ENCODE data around the gene DQX1. TPM values are rescaled to one million over a fixed set of nuclear protein-coding genes. Genes with fewer than 3 reads are reported as not detected.
A peak's percentile ranks its signal among the peaks of the same experiment; 100 is the strongest.

The DQX1 gene
- total and polyA plus RNA-seq, 2 of the 4 experiments (the other 2 are of a cell fraction): 0.07 TPM; not detected in 1

DNA sequence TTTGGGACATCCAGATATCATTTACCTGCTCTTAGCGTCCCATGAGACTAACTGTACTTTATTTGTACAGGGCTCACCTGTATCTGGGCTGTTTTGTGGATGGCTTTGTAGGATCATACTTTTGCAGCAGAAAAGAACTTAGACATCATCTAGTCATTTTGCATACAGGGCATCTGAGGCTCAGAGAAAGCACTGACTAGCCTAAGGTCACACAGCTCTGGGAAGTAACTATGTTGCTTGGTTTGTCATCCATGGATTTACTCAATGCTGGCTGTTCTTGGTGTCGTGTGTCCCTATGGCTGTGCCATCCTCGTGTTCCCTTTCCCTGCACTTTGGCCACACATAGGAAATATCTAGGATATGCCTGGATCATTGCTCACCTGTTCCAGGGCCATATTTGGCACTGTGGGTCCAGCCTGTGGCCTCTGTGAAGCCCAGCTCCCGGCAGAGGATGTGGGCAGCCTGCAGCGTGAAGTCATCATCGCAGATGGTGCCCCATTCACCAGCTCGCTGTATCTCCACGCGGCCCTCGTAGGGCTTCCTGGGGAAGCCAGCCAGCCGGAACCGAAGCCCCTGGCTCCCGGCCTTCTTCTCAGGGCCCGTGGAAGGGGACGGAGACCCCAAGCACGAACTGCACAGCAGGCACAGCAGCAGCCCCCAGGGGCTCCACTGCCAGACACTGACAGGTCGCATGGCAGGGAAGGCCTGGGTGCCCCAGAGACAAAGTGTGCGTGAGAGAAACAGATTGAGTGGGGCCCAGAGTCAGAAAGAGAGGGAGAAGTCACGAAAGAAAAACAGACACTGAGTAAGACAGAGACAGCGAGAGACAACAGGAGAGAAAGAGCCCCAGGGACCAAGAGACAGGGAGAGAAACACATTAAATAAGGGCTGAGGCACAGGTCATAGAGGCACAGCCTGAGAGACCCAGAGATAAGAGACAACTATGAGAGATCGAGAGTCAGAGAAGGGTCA is 26.2 kb upstream of the DQX1 start:
- peak overlapping the region; percentile 97; the same call in 1 of the 2 replicates for H4K5ac ChIP-seq (ENCODE audit: low read depth, low read length)
- peak overlapping the region; percentile 91 for H3K27ac ChIP-seq (ENCODE audit: insufficient read depth, low read length)
- peak overlapping the region; percentile 98 for H3K14ac ChIP-seq (replicated peaks; ENCODE audit: low read depth, low read length)
- H3K4ac ChIP-seq (ENCODE audit: low read depth, low read length): peak overlapping the region; percentile 98
- no peak for DNase-seq
- no peaks in the 10 kb centered on the region; the same call in 1 of the 2 replicates for H4K20me1 ChIP-seq (ENCODE audit: insufficient read depth, low read length)
- H2BK20ac ChIP-seq (ENCODE audit: low read depth, low read length): peak overlapping the region; percentile 32; the same call in 1 of the 2 replicates
- peak overlapping the region; percentile 77; the same call in 1 of the 2 replicates for H3K18ac ChIP-seq (ENCODE audit: low read depth, low read length)
- H2BK5ac ChIP-seq (ENCODE audit: low read depth, low read length, poor library complexity, severe bottlenecking): peak overlapping the region; percentile 87
- dilution Hi-C loops (cut with HindIII; ENCODE audit: low sequenced_read_pairs, unreplicated experiment): no loop called here
- H2AK9ac ChIP-seq (replicated peaks; ENCODE audit: low read depth, low read length, poor library complexity): peak overlapping the region; percentile 97
- in situ Hi-C loops (cut with MboI; ENCODE audit: low sequenced_read_pairs): no loop called here
- H3K27me3 ChIP-seq (ENCODE audit: control insufficient read depth, insufficient read depth, low read length): no peaks in the 10 kb centered on the region
- no peak for ATAC-seq (ENCODE audit: low read depth)
- peak overlapping the region; percentile 94 for H3K23ac ChIP-seq (ENCODE audit: low read depth, low read length)
- peak overlapping the region; percentile 87 for H3K4me2 ChIP-seq (ENCODE audit: low read depth, low read length)
- peaks cover 24% of the 10 kb centered on the region for H3K4me1 ChIP-seq (ENCODE audit: control insufficient read depth, insufficient read depth, low read length)
- H3K9me3 ChIP-seq (ENCODE audit: control insufficient read depth, insufficient read depth, low read length): no peaks in the 10 kb centered on the region
- H3K36me3 ChIP-seq (ENCODE audit: control insufficient read depth, insufficient read depth, low read length): peaks cover 25% of the 10 kb centered on the region
- H3K79me1 ChIP-seq (ENCODE audit: low read depth in 1 of 2, low read length in 2 of 2): peaks cover 20 to 75% of the 10 kb centered on the region in 2 experiments
- intact Hi-C loops (cut with micrococcal nuclease): no loop called here
- H2AK5ac ChIP-seq (ENCODE audit: low read depth, low read length): peak overlapping the region; percentile 90
- TF ChIP-seq, protein P1, sequence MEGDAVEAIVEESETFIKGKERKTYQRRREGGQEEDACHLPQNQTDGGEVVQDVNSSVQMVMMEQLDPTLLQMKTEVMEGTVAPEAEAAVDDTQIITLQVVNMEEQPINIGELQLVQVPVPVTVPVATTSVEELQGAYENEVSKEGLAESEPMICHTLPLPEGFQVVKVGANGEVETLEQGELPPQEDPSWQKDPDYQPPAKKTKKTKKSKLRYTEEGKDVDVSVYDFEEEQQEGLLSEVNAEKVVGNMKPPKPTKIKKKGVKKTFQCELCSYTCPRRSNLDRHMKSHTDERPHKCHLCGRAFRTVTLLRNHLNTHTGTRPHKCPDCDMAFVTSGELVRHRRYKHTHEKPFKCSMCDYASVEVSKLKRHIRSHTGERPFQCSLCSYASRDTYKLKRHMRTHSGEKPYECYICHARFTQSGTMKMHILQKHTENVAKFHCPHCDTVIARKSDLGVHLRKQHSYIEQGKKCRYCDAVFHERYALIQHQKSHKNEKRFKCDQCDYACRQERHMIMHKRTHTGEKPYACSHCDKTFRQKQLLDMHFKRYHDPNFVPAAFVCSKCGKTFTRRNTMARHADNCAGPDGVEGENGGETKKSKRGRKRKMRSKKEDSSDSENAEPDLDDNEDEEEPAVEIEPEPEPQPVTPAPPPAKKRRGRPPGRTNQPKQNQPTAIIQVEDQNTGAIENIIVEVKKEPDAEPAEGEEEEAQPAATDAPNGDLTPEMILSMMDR (conservative IDR thresholded peaks at IDR 0.05; ENCODE audit: low read depth, low read length): no peak
- TF ChIP-seq RFX5 (IDR thresholded peaks at IDR 0.05; ENCODE audit: low read depth, low read length) (no peak), RAD21 (IDR thresholded peaks at IDR 0.05; ENCODE audit: low read length) (no peak), MXI1 (IDR thresholded peaks at IDR 0.05; ENCODE audit: borderline replicate concordance, low read depth, low read length) (no peak), RCOR1 (IDR thresholded peaks at IDR 0.05; ENCODE audit: insufficient replicate concordance, low read length) (no peak), SMC3 (IDR thresholded peaks at IDR 0.05; ENCODE audit: low read depth, low read length) (no peak)
- WGBS, 2 experiments (ENCODE audit: extremely low coverage in 2 of 2, insufficient read length in 1 of 2): 79% methylated on average over 13 of the region's 21 CpGs; no CpG with 5 or more reads in 1 of the 2 experiments
- POLR2A ChIA-PET (ENCODE audit: unreplicated experiment): interaction anchor here (1.5 kb wide), 1 partner anchor 15 kb away, joined by 3 read pairs; no protein-coding TSS in a partner anchor
- H2BK120ac ChIP-seq (ENCODE audit: low read depth, low read length): peak overlapping the region; percentile 84
- H2AFZ ChIP-seq (replicated peaks; ENCODE audit: low read length, poor library complexity): peak overlapping the region; percentile 98
- peak overlapping the region in 1 of 2 experiments; percentile 94; a peak in 2 of 4 replicates for H4K8ac ChIP-seq (ENCODE audit: low read depth in 2 of 2, low read length in 2 of 2)
- H3K4me3 ChIP-seq (ENCODE audit: insufficient read depth, low read depth, low read length): peak overlapping the region; percentile 78; the same call in 1 of the 2 replicates
- peaks cover 16% of the 10 kb centered on the region; the same call in 1 of the 2 replicates for H3K9me1 ChIP-seq (ENCODE audit: insufficient read depth, low read length)
- peak overlapping the region; percentile 90 for H3K9ac ChIP-seq (ENCODE audit: low read depth, low read length)
- peak overlapping the region; percentile 3; the same call in 1 of the 3 replicates for H2BK15ac ChIP-seq (ENCODE audit: low read depth, low read length)
- peak overlapping the region; percentile 36 for H3K56ac ChIP-seq (ENCODE audit: extremely low read depth, insufficient read depth, low read length)
- no TSS peak for BruUV-seq (replicated peaks)
- H4K91ac ChIP-seq (ENCODE audit: insufficient read depth, low read depth, low read length): peak overlapping the region; percentile 98
- CTCF ChIA-PET: no interaction called here

Measured in IMR-90 (cell line).